ENCODE data around the gene RTBDN.
A peak's percentile ranks its signal among the peaks of the same experiment; 100 is the strongest.

RTBDN gene

DNA sequence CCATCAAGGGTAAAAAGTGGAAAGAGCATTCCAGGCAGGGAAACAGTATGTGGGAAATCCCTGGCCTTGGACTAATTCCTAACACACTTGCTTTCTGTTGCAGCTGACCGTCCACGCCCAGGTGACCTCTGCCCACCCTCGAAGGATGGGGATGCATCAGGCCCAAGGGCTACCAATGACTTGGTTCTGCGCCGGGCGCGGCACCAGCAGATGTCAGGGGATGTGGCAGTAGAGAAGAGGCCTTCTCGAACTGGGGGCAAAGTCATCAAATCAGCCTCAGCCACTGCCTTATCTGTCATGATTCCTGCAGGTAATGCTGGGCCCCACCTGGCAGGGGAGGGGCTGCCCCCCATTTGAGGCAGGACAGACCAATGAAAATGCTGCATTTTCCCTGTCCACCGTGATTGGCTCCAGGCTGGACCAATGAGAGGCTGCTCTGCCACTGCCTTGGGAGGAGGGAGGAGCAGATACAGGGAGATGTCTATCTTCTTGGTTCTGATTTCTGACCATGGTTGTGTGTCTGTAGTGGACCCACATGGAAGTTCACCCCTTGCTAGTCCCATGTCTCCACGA is 34.2 kb upstream of the RTBDN start:
- Histone ChIP-seq H3K27ac (ENCODE audit: low read length) (no peak overlapping the region), H3K4me1 (ENCODE audit: control insufficient read depth, insufficient read depth, low read length) (peaks cover 8% of the 10 kb centered on the region), H3K36me3 (ENCODE audit: control insufficient read depth, insufficient read depth, low read length) (peaks cover 7% of the 10 kb centered on the region), H3K9me3 (ENCODE audit: control insufficient read depth, insufficient read depth, low read length) (no peaks in the 10 kb centered on the region), H3K27me3 (ENCODE audit: control insufficient read depth, insufficient read depth, low read length) (no peaks in the 10 kb centered on the region), H3K4me3 (ENCODE audit: low read length) (no peak overlapping the region)
- no peak for DNase-seq (ENCODE audit: low read depth, low spot score)
- WGBS (ENCODE audit: insufficient coverage, insufficient read length): no CpG with 5 or more reads among the region's 10 CpGs

- Histone ChIP-seq H3K4me3 (ENCODE audit: low read length) (peak overlapping the region; percentile 52; the same call in 1 of the 2 replicates), H3K27ac (ENCODE audit: low read length) (no peak overlapping the region), H3K4me1 (ENCODE audit: control insufficient read depth, insufficient read depth, low read length) (peaks cover 8% of the 10 kb centered on the region), H3K27me3 (ENCODE audit: control insufficient read depth, insufficient read depth, low read length) (no peaks in the 10 kb centered on the region), H3K36me3 (ENCODE audit: control insufficient read depth, insufficient read depth, low read length) (no peaks in the 10 kb centered on the region; the same call in 1 of the 2 replicates), H3K9me3 (ENCODE audit: control insufficient read depth, insufficient read depth, low read length) (no peaks in the 10 kb centered on the region)
- peak; percentile 82 for DNase-seq (ENCODE audit: low read depth, low spot score)
- WGBS (ENCODE audit: insufficient coverage, insufficient read length): no CpG with 5 or more reads among the region's 51 CpGs
Observed at GRCh38 chr19:12867120-12868099, 33.0 kb upstream of the RTBDN start.

DNA sequence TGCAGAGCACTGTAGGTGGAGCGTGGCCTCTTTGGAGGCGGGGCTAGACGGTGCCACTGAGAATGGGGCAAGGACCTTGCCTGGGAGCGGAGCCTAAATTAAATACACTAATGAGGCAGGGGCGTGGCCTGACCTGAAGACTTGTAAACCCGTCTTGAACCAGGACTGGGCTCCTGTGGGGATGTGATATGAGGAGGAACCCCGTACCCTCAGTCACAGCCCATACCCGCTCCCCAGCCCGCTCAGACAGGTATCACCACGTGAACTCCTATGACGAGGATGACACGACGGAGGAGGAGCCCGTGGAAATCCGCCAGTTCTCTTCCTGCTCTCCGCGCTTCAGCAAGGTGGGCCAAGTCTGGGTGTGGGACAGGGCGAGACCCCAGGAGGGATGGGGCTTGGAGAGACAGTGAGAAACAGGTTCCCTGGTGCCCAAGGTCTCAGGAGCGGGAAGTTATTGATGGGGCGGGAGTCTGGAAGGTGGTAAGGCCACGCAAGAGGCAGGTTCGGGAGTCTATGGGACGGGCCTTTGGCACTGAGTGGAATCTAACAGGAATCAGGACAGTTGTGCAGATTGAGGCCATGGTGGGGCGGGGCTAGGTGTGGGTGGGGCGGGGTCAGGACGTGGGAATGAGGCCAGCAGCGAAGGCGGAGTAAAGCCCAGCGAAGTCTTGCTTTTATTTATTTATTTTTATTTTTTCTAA is 32.2 kb upstream of the RTBDN start:
- no peaks in the 10 kb centered on the region for H3K9me3 ChIP-seq (ENCODE audit: control insufficient read depth, insufficient read depth, low read length)
- no peak overlapping the region for H3K27ac ChIP-seq (ENCODE audit: low read length)
- H3K4me3 ChIP-seq (ENCODE audit: low read length): no peak overlapping the region
- H3K27me3 ChIP-seq (ENCODE audit: control insufficient read depth, insufficient read depth, low read length): no peaks in the 10 kb centered on the region
- no CpG with 5 or more reads among the region's 29 CpGs for whole genome bisulfite sequencing (ENCODE audit: insufficient coverage, insufficient read length)
- H3K4me1 ChIP-seq (ENCODE audit: control insufficient read depth, insufficient read depth, low read length): peaks cover 8% of the 10 kb centered on the region
- no peaks in the 10 kb centered on the region; the same call in 1 of the 2 replicates for H3K36me3 ChIP-seq (ENCODE audit: control insufficient read depth, insufficient read depth, low read length)
- no peak for DNase-seq (ENCODE audit: low read depth, low spot score)

- DNase-seq (ENCODE audit: low read depth, low spot score): no peak
- Histone ChIP-seq H3K4me3 (ENCODE audit: low read length) (no peak overlapping the region), H3K36me3 (ENCODE audit: control insufficient read depth, insufficient read depth, low read length) (no peaks in the 10 kb centered on the region; the same call in 1 of the 2 replicates), H3K27ac (ENCODE audit: low read length) (no peak overlapping the region), H3K27me3 (ENCODE audit: control insufficient read depth, insufficient read depth, low read length) (no peaks in the 10 kb centered on the region), H3K4me1 (ENCODE audit: control insufficient read depth, insufficient read depth, low read length) (peaks cover 8% of the 10 kb centered on the region), H3K9me3 (ENCODE audit: control insufficient read depth, insufficient read depth, low read length) (no peaks in the 10 kb centered on the region)
- WGBS (ENCODE audit: insufficient coverage, insufficient read length): no CpG with 5 or more reads among the region's 19 CpGs
Observed at GRCh38 chr19:12865746-12866415, 31.5 kb upstream of the RTBDN start.

DNA sequence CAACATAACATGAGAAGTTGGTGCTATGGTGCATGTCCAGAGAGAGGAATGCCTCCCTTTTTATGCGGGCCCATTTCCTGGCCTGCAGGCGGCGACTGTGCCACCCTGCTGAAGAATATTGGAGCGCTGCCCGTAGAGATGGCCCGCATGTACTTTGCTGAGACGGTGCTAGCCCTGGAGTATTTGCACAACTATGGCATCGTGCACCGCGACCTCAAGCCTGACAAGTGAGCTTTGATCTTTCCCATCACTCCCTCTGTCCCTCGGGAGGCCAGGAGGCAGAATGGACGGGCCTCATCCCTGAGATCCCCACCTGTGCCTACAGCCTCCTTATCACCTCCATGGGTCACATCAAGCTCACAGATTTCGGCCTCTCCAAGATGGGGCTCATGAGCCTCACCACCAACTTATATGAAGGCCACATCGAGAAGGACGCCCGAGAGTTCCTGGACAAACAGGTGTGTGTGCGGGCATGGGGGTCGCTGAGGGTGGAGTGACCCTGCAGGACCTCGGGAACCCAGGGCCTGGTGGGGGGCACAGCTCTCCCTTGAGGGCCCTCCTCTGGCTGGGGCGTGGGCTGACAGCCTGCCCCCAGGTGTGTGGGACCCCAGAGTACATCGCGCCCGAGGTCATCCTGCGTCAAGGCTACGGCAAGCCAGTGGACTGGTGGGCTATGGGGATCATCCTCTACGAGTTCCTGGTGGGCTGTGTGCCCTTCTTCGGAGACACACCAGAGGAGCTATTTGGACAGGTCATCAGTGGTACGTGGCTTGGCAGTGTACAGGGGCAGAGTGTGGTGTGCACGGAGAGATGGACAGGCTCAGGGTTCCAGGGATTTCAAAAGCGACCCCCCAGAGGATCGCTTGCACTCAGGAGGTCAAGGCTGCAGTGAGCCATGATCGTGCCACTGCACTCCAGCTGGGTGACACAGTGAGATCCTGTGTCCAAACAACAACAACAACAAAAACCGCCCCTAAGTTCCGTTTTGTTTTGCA is 30.6 kb upstream of the RTBDN start:
- Histone ChIP-seq H3K9me3 (ENCODE audit: control insufficient read depth, insufficient read depth, low read length) (no peaks in the 10 kb centered on the region), H3K27ac (ENCODE audit: low read length) (no peak overlapping the region), H3K27me3 (ENCODE audit: control insufficient read depth, insufficient read depth, low read length) (no peaks in the 10 kb centered on the region), H3K4me3 (ENCODE audit: low read length) (no peak overlapping the region), H3K36me3 (ENCODE audit: control insufficient read depth, insufficient read depth, low read length) (no peaks in the 10 kb centered on the region; the same call in 1 of the 2 replicates), H3K4me1 (ENCODE audit: control insufficient read depth, insufficient read depth, low read length) (peaks cover 8% of the 10 kb centered on the region)
- no CpG with 5 or more reads among the region's 34 CpGs for WGBS (ENCODE audit: insufficient coverage, insufficient read length)
- no peak for DNase-seq (ENCODE audit: low read depth, low spot score)

GRCh38 chr19:12864143-12864542 is 29.8 kb upstream of the RTBDN start:
- H3K36me3 ChIP-seq (ENCODE audit: control insufficient read depth, insufficient read depth, low read length): no peaks in the 10 kb centered on the region
- WGBS (ENCODE audit: insufficient coverage, insufficient read length): no CpG with 5 or more reads among the region's 4 CpGs

DNA sequence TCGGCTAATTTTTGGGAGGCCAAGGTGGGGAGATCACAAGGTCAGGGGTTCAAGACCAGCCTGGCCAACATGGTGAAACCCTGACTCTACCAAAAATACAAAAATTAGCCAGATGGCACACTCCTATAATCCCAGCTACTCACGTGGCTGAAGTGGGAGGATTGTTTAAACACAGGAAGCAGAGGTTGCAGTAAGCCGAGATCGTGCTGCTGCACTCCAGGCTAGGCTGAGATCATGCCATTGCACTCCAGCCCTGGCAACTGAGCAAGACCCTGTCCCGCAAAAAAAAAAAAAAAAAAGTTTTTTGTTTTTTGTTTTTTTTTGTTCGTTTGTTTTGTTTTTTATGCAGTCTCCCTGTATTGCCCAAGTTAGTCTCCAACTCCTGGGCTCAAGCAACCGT is 25.2 kb upstream of the RTBDN start:
- no peaks in the 10 kb centered on the region for H3K27me3 ChIP-seq (ENCODE audit: control insufficient read depth, insufficient read depth, low read length)
- no peaks in the 10 kb centered on the region for H3K9me3 ChIP-seq (ENCODE audit: control insufficient read depth, insufficient read depth, low read length)
- WGBS (ENCODE audit: insufficient coverage, insufficient read length): no CpG with 5 or more reads among the region's 7 CpGs
- no peaks in the 10 kb centered on the region for H3K4me1 ChIP-seq (ENCODE audit: control insufficient read depth, insufficient read depth, low read length)
- no peak overlapping the region for H3K27ac ChIP-seq (ENCODE audit: low read length)
- DNase-seq (ENCODE audit: low read depth, low spot score): no peak
- peaks cover 5% of the 10 kb centered on the region for H3K36me3 ChIP-seq (ENCODE audit: control insufficient read depth, insufficient read depth, low read length)
- no peak overlapping the region for H3K4me3 ChIP-seq (ENCODE audit: low read length)

More at GRCh38 chr19:12864143-12864542, 29.8 kb upstream of the RTBDN start:
- Histone ChIP-seq H3K4me1 (ENCODE audit: control insufficient read depth, insufficient read depth, low read length) (peaks cover 8% of the 10 kb centered on the region), H3K27me3 (ENCODE audit: control insufficient read depth, insufficient read depth, low read length) (no peaks in the 10 kb centered on the region), H3K9me3 (ENCODE audit: control insufficient read depth, insufficient read depth, low read length) (no peaks in the 10 kb centered on the region), H3K4me3 (ENCODE audit: low read length) (no peak overlapping the region), H3K27ac (ENCODE audit: low read length) (no peak overlapping the region)
- DNase-seq (ENCODE audit: low read depth, low spot score): no peak

DNA sequence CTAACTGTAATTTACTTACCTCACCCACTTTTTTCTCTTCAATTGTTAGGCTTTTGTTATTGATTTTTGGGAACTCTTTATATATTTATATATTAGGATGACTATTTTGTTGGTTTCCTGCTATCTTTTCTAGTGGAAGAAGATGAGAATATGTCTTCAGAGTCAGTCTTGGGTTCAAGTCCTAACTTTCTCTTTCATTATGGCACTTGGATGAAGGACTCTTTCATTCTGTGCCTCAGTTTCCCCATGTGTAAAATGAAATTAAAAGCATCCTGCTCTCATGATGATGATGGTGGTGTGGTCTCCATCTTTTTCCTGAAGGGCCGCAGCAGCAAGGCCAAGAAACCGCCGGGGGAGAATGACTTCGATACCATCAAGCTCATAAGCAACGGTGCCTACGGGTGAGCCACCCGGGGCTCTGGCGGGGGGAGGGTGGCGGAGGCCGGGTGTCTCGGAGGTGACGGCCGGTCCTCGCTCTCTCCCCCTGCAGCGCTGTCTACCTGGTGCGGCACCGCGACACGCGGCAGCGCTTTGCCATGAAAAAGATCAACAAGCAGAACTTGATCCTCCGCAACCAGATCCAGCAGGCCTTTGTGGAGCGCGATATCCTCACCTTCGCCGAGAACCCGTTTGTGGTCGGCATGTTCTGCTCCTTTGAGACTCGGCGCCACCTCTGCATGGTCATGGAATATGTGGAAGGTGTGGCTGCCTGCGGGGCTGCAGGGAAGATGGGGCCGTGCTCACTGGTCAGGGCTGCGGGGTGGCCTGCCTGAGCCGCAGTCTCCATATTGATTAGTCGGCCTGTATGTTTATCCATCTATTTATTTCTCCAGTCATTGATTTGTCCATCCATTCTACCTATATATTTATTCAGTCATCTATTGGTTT is 23.9 kb upstream of the RTBDN start:
- Histone ChIP-seq H3K4me1 (ENCODE audit: control insufficient read depth, insufficient read depth, low read length) (no peaks in the 10 kb centered on the region), H3K27ac (ENCODE audit: low read length) (no peak overlapping the region), H3K9me3 (ENCODE audit: control insufficient read depth, insufficient read depth, low read length) (no peaks in the 10 kb centered on the region), H3K27me3 (ENCODE audit: control insufficient read depth, insufficient read depth, low read length) (no peaks in the 10 kb centered on the region), H3K36me3 (ENCODE audit: control insufficient read depth, insufficient read depth, low read length) (peaks cover 5% of the 10 kb centered on the region), H3K4me3 (ENCODE audit: low read length) (no peak overlapping the region)
- WGBS (ENCODE audit: insufficient coverage, insufficient read length): no CpG with 5 or more reads among the region's 35 CpGs
- no peak for DNase-seq (ENCODE audit: low read depth, low spot score)

GRCh38 chr19:12856653-12857052 is 22.3 kb upstream of the RTBDN start:
- DNase-seq (ENCODE audit: low read depth, low spot score): no peak
- Histone ChIP-seq H3K4me1 (ENCODE audit: control insufficient read depth, insufficient read depth, low read length) (no peaks in the 10 kb centered on the region), H3K4me3 (ENCODE audit: low read length) (no peak overlapping the region), H3K27me3 (ENCODE audit: control insufficient read depth, insufficient read depth, low read length) (no peaks in the 10 kb centered on the region), H3K36me3 (ENCODE audit: control insufficient read depth, insufficient read depth, low read length) (peaks cover 9% of the 10 kb centered on the region), H3K27ac (ENCODE audit: low read length) (no peak overlapping the region), H3K9me3 (ENCODE audit: control insufficient read depth, insufficient read depth, low read length) (no peaks in the 10 kb centered on the region)
- WGBS (ENCODE audit: insufficient coverage, insufficient read length): no CpG with 5 or more reads among the region's 1 CpG
